ENCODE data around the gene ADARB1.

The ADARB1 gene

GRCh38 chr21:45080232-45080631, 5.9 kb downstream of the ADARB1 start:
- H3K27me3 ChIP-seq (ENCODE audit: insufficient read depth, insufficient read length), result peaks cover 19% of the 10 kb centered on the region
- no peaks in the 10 kb centered on the region for H3K4me1 ChIP-seq (ENCODE audit: insufficient read depth, insufficient read length)

GRCh38 chr21:45080639-45081414, 6.4 kb downstream of the ADARB1 start:
- no peak overlapping the region for H3K4me3 ChIP-seq (ENCODE audit: insufficient read length, low read depth)
- no peak for DNase-seq (ENCODE audit: low read depth, low spot score)
- H3K36me3 ChIP-seq (ENCODE audit: insufficient read depth, insufficient read length, low read length), result peaks cover 29% of the 10 kb centered on the region
- H3K9ac ChIP-seq (ENCODE audit: insufficient read length, low read depth), result no peak overlapping the region
- no peaks in the 10 kb centered on the region for H3K9me3 ChIP-seq (ENCODE audit: insufficient read depth, low read length)
- H3K4me1 ChIP-seq (ENCODE audit: insufficient read depth, insufficient read length), result no peaks in the 10 kb centered on the region
- H3K27me3 ChIP-seq (ENCODE audit: insufficient read depth, insufficient read length), result peaks cover 13% of the 10 kb centered on the region
- no peak for TF ChIP-seq ZNF274 (IDR thresholded peaks at IDR 0.05; ENCODE audit: low read depth, low read length)
- TF ChIP-seq SUZ12 (IDR thresholded peaks at IDR 0.05; ENCODE audit: extremely low read depth, insufficient read depth, insufficient read length), result no peak
- TF ChIP-seq YY1 (IDR thresholded peaks at IDR 0.05; ENCODE audit: insufficient read depth, insufficient read length), result no peak

More at GRCh38 chr21:45080232-45080631, 5.9 kb downstream of the ADARB1 start:
- Histone ChIP-seq H3K9me3 (ENCODE audit: insufficient read depth, low read length) (no peaks in the 10 kb centered on the region), H3K36me3 (ENCODE audit: insufficient read depth, insufficient read length, low read length) (peaks cover 29% of the 10 kb centered on the region), H3K4me3 (ENCODE audit: insufficient read length, low read depth) (no peak overlapping the region), H3K9ac (ENCODE audit: insufficient read length, low read depth) (no peak overlapping the region)
- DNase-seq (ENCODE audit: low read depth, low spot score), result no peak
- TF ChIP-seq YY1 (IDR thresholded peaks at IDR 0.05; ENCODE audit: insufficient read depth, insufficient read length), result no peak

- peaks cover 29% of the 10 kb centered on the region for H3K36me3 ChIP-seq (ENCODE audit: insufficient read depth, insufficient read length, low read length)
- no peaks in the 10 kb centered on the region for H3K9me3 ChIP-seq (ENCODE audit: insufficient read depth, low read length)
- DNase-seq (ENCODE audit: low read depth, low spot score), result no peak
- H3K27me3 ChIP-seq (ENCODE audit: insufficient read depth, insufficient read length), result peaks cover 5% of the 10 kb centered on the region
- H3K9ac ChIP-seq (ENCODE audit: insufficient read length, low read depth), result no peak overlapping the region
- H3K4me1 ChIP-seq (ENCODE audit: insufficient read depth, insufficient read length), result no peaks in the 10 kb centered on the region
- H3K4me3 ChIP-seq (ENCODE audit: insufficient read length, low read depth), result no peak overlapping the region
- TF ChIP-seq ZNF274 (IDR thresholded peaks at IDR 0.05; ENCODE audit: low read depth, low read length) (no peak), SUZ12 (IDR thresholded peaks at IDR 0.05; ENCODE audit: extremely low read depth, insufficient read depth, insufficient read length) (no peak), YY1 (IDR thresholded peaks at IDR 0.05; ENCODE audit: insufficient read depth, insufficient read length) (no peak)
Measured at GRCh38 chr21:45081636-45082035, 7.3 kb downstream of the ADARB1 start.

- peaks cover 37% of the 10 kb centered on the region for H3K36me3 ChIP-seq (ENCODE audit: insufficient read depth, insufficient read length, low read length)
- TF ChIP-seq YY1 (IDR thresholded peaks at IDR 0.05; ENCODE audit: insufficient read depth, insufficient read length), result no peak
- TF ChIP-seq SUZ12 (IDR thresholded peaks at IDR 0.05; ENCODE audit: extremely low read depth, insufficient read depth, insufficient read length), result no peak
- no peak for TF ChIP-seq ZNF274 (IDR thresholded peaks at IDR 0.05; ENCODE audit: low read depth, low read length)
- no peak for DNase-seq (ENCODE audit: low read depth, low spot score)
- no peaks in the 10 kb centered on the region for H3K4me1 ChIP-seq (ENCODE audit: insufficient read depth, insufficient read length)
- H3K9me3 ChIP-seq (ENCODE audit: insufficient read depth, low read length), result no peaks in the 10 kb centered on the region
- H3K27me3 ChIP-seq (ENCODE audit: insufficient read depth, insufficient read length), result no peaks in the 10 kb centered on the region
- no peak overlapping the region for H3K4me3 ChIP-seq (ENCODE audit: insufficient read length, low read depth)
- no peak overlapping the region for H3K9ac ChIP-seq (ENCODE audit: insufficient read length, low read depth)
Measured at GRCh38 chr21:45082736-45083135, 8.4 kb downstream of the ADARB1 start.

- no peaks in the 10 kb centered on the region for H3K9me3 ChIP-seq (ENCODE audit: insufficient read depth, low read length)
- no peaks in the 10 kb centered on the region for H3K4me1 ChIP-seq (ENCODE audit: insufficient read depth, insufficient read length)
- no peak overlapping the region for H3K4me3 ChIP-seq (ENCODE audit: insufficient read length, low read depth)
- H3K27me3 ChIP-seq (ENCODE audit: insufficient read depth, insufficient read length), result no peaks in the 10 kb centered on the region
- TF ChIP-seq YY1 (IDR thresholded peaks at IDR 0.05; ENCODE audit: insufficient read depth, insufficient read length), result no peak
- TF ChIP-seq ZNF274 (IDR thresholded peaks at IDR 0.05; ENCODE audit: low read depth, low read length), result no peak
- TF ChIP-seq SUZ12 (IDR thresholded peaks at IDR 0.05; ENCODE audit: extremely low read depth, insufficient read depth, insufficient read length), result no peak
- H3K9ac ChIP-seq (ENCODE audit: insufficient read length, low read depth), result no peak overlapping the region
- DNase-seq (ENCODE audit: low read depth, low spot score), result no peak
- H3K36me3 ChIP-seq (ENCODE audit: insufficient read depth, insufficient read length, low read length), result peaks cover 37% of the 10 kb centered on the region
Measured at GRCh38 chr21:45084121-45084520, 9.7 kb downstream of the ADARB1 start.

- Histone ChIP-seq H3K9me3 (ENCODE audit: insufficient read depth, low read length) (no peaks in the 10 kb centered on the region), H3K27me3 (ENCODE audit: insufficient read depth, insufficient read length) (no peaks in the 10 kb centered on the region), H3K4me3 (ENCODE audit: insufficient read length, low read depth) (no peak overlapping the region), H3K36me3 (ENCODE audit: insufficient read depth, insufficient read length, low read length) (peaks cover 37% of the 10 kb centered on the region), H3K9ac (ENCODE audit: insufficient read length, low read depth) (no peak overlapping the region), H3K4me1 (ENCODE audit: insufficient read depth, insufficient read length) (no peaks in the 10 kb centered on the region)
- DNase-seq (ENCODE audit: low read depth, low spot score), result no peak
- no peak for TF ChIP-seq YY1 (IDR thresholded peaks at IDR 0.05; ENCODE audit: insufficient read depth, insufficient read length)
- no peak for TF ChIP-seq ZNF274 (IDR thresholded peaks at IDR 0.05; ENCODE audit: low read depth, low read length)
- no peak for TF ChIP-seq SUZ12 (IDR thresholded peaks at IDR 0.05; ENCODE audit: extremely low read depth, insufficient read depth, insufficient read length)
Measured at GRCh38 chr21:45084881-45085536, 10.6 kb downstream of the ADARB1 start.

- Histone ChIP-seq H3K36me3 (ENCODE audit: insufficient read depth, insufficient read length, low read length) (peaks cover 37% of the 10 kb centered on the region), H3K4me3 (ENCODE audit: insufficient read length, low read depth) (no peak overlapping the region), H3K9me3 (ENCODE audit: insufficient read depth, low read length) (no peaks in the 10 kb centered on the region), H3K9ac (ENCODE audit: insufficient read length, low read depth) (no peak overlapping the region), H3K4me1 (ENCODE audit: insufficient read depth, insufficient read length) (no peaks in the 10 kb centered on the region), H3K27me3 (ENCODE audit: insufficient read depth, insufficient read length) (no peaks in the 10 kb centered on the region)
- TF ChIP-seq ZNF274 (IDR thresholded peaks at IDR 0.05; ENCODE audit: low read depth, low read length) (no peak), SUZ12 (IDR thresholded peaks at IDR 0.05; ENCODE audit: extremely low read depth, insufficient read depth, insufficient read length) (no peak), YY1 (IDR thresholded peaks at IDR 0.05; ENCODE audit: insufficient read depth, insufficient read length) (no peak)
- DNase-seq (ENCODE audit: low read depth, low spot score), result no peak
Measured at GRCh38 chr21:45085700-45086099, 11.3 kb downstream of the ADARB1 start.

Measured in NT2/D1 (cell line).